ENCODE results near the gene SIX3.
A peak's percentile ranks its signal among the peaks of the same experiment; 100 is the strongest.

The SIX3 gene

DNA sequence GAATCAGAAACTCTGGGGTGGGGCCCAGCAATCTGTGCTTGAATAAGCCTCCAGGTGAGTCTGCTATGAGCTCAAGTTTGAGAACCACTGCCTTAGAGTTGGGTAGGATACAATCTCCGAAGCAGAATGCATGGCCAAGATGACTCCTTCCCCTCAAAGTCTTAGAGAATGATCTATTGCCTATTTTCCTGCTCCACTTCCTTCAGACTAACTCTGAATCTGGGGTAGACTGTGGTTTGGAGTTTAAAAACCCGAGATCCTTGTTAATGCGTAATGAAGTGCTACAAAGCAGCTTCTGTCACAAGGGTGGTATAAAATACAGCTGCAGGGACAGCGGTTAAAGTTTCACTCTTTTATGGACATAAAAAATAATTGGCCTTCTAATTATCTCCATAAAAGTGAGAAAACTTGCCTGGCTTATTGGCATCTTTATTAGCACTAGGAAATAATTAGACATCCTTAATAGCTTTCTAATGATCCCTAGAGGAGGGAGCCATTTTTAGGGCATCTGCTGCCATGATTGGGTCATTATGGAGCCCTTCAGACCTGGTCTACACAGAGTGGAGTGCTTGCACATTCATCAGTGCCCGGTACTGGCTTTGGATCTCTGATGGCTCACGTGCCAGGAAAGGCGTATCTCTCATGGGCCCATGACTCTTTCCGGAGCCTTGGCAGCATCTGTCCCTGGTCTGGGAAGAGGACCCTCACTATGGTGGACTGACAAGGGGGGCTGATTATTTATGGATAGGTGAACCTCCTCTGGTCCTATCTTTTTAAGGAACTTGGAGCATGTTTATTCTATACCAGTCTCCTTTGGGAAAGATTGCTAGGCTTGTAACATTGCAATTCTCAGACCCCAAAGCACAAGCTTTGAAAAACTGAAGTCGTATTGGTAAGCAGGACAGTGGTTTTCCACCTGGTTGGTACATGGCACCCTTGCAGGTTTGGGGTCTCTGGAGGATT is 39.5 kb downstream of the SIX3 start:
- peak in 1 of 56 donors; percentile 14 for DNase-seq

DNA sequence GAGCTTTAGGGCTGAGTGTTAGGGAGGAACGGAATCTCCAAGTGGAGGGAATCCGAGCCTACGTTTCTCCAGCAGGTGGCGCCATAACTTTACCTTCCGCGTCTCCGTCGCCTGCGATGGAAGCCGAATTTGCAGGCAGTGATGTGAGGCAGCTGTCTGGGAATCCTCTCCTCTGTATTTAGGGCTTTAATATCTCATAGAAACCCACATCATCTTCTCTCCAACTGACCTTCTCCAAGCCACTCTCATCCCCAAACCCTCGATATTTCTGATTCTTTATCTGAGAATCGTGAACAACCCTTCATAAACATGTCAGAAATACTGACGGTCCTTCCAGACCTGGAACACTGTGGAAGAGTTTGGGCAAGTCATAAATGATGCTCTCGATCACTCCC is 40.2 kb downstream of the SIX3 start:
- peak in 46 of 56 donors; percentile 3 to 81 (median 36) for DNase-seq

DNA sequence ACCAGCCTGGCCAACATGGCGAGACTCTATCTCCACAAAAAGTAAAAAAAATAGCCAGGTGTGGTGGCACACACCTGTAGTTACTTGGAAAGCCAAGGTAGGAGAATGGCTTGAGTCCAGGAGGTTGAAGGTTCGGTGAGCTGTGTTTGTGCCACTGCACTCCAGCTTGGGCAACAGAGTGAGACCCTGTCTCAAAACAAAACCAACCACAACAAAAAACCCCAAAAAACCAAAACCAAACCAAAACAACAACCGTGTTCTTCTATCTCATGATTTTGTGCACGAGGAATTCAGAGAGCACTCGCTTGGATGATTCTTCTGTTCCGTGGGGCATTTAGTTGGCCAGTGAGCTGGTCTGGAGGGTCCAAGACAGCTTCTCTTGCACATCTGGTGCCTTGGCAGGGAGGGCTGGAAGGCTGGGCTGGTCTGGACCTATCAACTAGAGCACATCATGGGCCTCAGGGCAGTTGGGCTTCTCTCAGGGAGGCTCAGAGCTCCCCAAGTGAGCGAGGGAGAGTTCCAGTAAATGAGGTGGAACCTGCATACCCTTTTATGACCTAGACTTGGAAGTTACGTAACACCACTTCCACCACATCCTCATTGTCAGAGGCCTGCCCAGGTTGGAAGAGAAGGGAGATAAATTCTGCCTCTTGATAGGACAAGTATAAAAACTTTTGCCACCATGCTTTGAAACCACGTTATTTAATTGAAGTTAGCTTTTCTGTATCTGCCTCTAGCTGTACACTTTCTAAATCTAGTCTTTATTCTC is 42.5 kb downstream of the SIX3 start:
- no peak for DNase-seq

DNA sequence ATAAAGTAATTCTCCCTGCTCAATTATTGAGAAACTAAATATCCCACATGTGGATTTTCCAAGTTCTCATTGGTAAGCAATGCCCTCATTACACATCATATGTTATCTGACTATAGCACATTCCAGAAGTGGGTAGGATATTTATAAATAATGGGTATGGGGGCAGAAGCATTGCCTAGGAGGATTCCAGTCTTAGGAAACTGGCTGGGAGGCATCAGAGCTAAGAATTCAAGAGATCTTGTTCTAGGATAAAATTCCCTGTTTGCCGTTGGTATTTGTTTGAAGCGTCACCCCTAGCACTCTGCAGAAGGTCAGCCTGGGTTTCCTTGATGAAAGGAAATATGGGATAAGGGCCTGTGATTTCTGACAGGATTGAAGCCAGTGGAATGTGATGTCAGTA is 47.7 kb downstream of the SIX3 start:
- no peak for DNase-seq

DNA sequence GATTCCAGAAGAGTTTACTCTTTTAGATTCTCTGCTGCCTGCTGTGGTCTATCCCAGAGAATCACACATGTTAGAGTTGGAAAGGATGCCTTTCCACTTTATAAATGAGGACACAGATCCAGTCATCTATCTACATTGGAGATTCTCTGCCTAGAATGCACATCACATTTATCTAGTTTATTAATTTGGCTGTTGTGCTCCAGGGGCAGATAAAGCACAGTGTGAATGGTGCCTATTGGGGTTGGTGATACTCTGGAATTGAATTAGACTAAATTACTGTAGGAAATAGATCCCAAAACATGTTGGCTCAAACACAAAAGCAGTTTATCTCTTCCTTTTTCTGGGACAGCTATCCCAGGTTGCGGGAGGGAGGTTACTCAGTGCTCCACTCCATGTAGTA is 52.9 kb downstream of the SIX3 start:
- DNase-seq, result no peak
